BJ (cell line): ENCODE data around the gene SGCA. TPM values are rescaled to one million over a fixed set of nuclear protein-coding genes. Genes with fewer than 3 reads are reported as not detected.
A peak's percentile ranks its signal among the peaks of the same experiment; 100 is the strongest.

Experiments used
- CTCF ChIA-PET: fragments of 350-600 bp; formaldehyde crosslinking; extraction: SDS; loops from one replicate; lab custom pipeline; 2021; ENCODE audit warnings: antibody characterized with exemption, inconsistent platforms; lab: Yijun Ruan, JAX
- POLR2A ChIA-PET: fragments of 300-600 bp; sonication (Branson Sonifier 250); formaldehyde crosslinking; extraction: SDS; loops from one replicate; lab custom pipeline; 2021; ENCODE audit warnings: antibody characterized with exemption; lab: Charles Lee
- DNase-seq: peaks from one replicate; pipeline ENCODE4 v3.0.0-alpha.2; 2011; ENCODE audit warnings: low read depth
- H3K27me3 ChIP-seq: 2 replicates; pipeline ENCODE4 v1.6.0; 2011; ENCODE audit warnings: low read length; ENCODE audit not compliant: control insufficient read depth, insufficient read depth
- H3K36me3 ChIP-seq: 2 replicates; pipeline ENCODE4 v1.5.1; 2011; ENCODE audit warnings: low read length; ENCODE audit not compliant: control insufficient read depth, insufficient read depth
- H3K4me3 ChIP-seq: 2 replicates; pipeline ENCODE4 v1.5.1; 2011; ENCODE audit warnings: low read depth, mild to moderate bottlenecking, control low read depth, low read length
- polyA plus RNA-seq: library from polyadenylated mRNA; depleted of rRNA; stranded (reverse); fragments of >200 nt; gene quantifications from 2 replicates; pipeline ENCODE4 v1.2.3, GENCODE V29; 2011
- TF ChIP-seq, protein P1 (sequence below): IDR thresholded peaks from 2 replicates; pipeline ENCODE4 v1.5.1; 2011; ENCODE audit warnings: low read depth, mild to moderate bottlenecking, control low read depth, inconsistent platforms, low read length, moderate library complexity; ENCODE audit not compliant: insufficient read depth

The SGCA gene
- polyA plus RNA-seq, 1 experiment, result 0.40 TPM

DNA sequence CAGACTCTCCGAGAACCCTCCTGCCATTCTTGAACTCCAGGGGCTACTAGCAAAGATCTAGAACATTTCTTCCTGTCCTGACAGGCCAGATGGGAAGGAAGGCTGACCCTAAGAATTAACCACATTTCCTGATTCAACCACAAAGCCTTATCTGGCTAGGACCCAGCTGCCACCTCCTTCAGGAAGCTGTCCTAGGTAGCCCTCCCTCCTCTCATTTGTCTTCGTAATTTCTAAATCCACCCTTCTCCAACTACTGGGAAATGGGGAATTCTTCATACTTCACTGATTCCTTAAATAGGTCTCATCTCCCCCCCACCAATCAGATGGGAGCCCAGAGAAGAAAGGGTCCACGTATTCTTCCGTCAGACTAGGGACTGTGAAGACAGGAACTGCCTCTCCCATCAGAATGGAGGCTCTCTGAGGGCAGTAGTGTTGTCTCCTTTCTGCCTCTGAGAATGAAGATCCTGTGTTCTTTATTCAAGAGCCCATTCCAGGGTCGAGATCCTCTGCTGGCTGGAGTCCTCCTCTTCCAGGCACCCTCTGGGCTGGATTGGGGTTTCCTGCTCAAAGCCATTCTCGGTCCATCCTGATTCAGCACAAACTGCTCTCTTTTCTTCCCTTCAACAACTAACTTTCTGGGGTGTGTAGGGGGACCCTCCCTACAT lies 38.0 kb upstream of the SGCA start:
- TF ChIP-seq, protein P1, sequence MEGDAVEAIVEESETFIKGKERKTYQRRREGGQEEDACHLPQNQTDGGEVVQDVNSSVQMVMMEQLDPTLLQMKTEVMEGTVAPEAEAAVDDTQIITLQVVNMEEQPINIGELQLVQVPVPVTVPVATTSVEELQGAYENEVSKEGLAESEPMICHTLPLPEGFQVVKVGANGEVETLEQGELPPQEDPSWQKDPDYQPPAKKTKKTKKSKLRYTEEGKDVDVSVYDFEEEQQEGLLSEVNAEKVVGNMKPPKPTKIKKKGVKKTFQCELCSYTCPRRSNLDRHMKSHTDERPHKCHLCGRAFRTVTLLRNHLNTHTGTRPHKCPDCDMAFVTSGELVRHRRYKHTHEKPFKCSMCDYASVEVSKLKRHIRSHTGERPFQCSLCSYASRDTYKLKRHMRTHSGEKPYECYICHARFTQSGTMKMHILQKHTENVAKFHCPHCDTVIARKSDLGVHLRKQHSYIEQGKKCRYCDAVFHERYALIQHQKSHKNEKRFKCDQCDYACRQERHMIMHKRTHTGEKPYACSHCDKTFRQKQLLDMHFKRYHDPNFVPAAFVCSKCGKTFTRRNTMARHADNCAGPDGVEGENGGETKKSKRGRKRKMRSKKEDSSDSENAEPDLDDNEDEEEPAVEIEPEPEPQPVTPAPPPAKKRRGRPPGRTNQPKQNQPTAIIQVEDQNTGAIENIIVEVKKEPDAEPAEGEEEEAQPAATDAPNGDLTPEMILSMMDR, result no peak
- CTCF ChIA-PET, result interaction anchor here (1.0 to 2.0 kb wide), 3 partner anchors 11 to 34 kb away, joined by 4 to 5 read pairs (median 4); no protein-coding TSS in a partner anchor
- no peak for DNase-seq
- POLR2A ChIA-PET, result no interaction called here
- H3K4me3 ChIP-seq, result no peak overlapping the region
- H3K36me3 ChIP-seq, result no peaks in the 10 kb centered on the region
- no peaks in the 10 kb centered on the region for H3K27me3 ChIP-seq

DNA sequence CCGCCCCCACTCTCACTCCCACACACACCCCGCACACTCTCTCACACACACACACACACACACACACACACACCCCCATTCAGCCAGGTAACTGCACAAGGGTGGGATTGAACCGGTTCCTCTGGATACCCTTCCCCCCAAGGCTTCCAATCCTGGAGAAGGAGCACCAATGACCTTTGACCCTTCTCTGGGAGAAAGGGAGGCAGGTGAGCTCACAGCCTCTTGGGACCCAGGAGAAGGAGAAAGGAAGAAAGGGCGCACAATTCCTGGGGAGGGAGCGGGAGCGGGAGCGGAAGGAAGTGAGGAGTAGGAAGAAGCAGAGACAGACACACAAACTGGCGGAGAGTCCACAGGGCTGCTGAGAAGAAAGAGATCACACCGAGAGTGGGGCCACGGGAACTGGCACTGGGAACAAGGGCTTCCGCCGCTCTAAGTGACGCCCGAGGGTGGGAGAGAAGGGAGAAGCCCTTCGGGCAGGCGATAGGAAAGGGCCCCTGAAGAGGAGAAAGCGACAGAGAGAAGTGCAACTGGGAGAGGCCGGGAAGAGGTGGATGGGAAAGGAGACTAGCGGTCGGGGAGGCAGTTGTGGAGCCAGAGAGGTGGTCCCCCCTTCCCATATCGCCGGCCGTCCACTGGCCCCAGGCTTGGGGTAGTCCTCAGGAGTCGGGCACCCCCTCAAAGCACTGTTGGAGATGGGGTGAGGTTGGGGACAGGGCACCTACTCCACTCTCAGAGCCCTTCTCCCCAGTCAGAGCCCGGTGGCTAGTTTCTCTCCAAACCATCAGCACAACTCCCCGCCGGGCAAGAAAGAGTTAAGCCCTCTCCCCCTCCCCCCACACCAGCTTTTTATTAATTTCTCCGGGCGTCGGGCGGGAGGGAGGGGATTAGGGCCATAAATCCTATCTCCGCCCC lies 37.1 kb upstream of the SGCA start:
- H3K36me3 ChIP-seq, result no peaks in the 10 kb centered on the region
- CTCF ChIA-PET, result interaction anchor here (0.7 kb wide), 1 partner anchor 119 kb away, joined by 4 read pairs; no protein-coding TSS in a partner anchor
- no peaks in the 10 kb centered on the region for H3K27me3 ChIP-seq
- H3K4me3 ChIP-seq, result peak overlapping the region; percentile 54
- POLR2A ChIA-PET, result no interaction called here
- TF ChIP-seq, protein P1, result no peak
- DNase-seq, result no peak

DNA sequence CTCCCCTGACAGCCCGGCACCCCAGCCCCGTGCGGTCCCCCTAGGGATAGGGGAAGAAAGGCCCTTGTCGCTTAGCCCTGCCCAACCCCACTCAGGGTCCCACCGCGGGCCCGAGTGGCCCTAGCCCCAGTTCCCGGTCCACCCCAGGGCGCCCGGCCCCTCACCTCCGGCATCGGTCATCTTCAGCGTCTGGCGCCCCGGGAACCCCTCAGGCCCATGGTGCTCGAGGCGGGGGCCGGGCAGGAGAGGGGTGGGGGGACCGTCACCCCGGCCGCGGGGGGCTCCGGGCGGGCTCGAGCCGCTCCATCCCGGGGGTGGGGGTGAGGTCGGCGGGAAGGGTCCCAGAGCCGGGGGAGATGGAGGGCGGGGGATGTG lies 36.5 kb upstream of the SGCA start:
- POLR2A ChIA-PET, result interaction anchor here (0.6 to 0.7 kb wide), 2 partner anchors 12 to 22 kb away, joined by 4 to 14 read pairs; no protein-coding TSS in a partner anchor
- DNase-seq, result no peak
- Histone ChIP-seq H3K36me3 (no peaks in the 10 kb centered on the region), H3K4me3 (peak overlapping the region; percentile 54), H3K27me3 (no peaks in the 10 kb centered on the region)
- TF ChIP-seq, protein P1, result no peak
- CTCF ChIA-PET, result interaction anchor here (1.2 to 1.7 kb wide), 4 partner anchors 10 to 169 kb away, joined by 3 to 5 read pairs (median 4); no protein-coding TSS in a partner anchor

DNA sequence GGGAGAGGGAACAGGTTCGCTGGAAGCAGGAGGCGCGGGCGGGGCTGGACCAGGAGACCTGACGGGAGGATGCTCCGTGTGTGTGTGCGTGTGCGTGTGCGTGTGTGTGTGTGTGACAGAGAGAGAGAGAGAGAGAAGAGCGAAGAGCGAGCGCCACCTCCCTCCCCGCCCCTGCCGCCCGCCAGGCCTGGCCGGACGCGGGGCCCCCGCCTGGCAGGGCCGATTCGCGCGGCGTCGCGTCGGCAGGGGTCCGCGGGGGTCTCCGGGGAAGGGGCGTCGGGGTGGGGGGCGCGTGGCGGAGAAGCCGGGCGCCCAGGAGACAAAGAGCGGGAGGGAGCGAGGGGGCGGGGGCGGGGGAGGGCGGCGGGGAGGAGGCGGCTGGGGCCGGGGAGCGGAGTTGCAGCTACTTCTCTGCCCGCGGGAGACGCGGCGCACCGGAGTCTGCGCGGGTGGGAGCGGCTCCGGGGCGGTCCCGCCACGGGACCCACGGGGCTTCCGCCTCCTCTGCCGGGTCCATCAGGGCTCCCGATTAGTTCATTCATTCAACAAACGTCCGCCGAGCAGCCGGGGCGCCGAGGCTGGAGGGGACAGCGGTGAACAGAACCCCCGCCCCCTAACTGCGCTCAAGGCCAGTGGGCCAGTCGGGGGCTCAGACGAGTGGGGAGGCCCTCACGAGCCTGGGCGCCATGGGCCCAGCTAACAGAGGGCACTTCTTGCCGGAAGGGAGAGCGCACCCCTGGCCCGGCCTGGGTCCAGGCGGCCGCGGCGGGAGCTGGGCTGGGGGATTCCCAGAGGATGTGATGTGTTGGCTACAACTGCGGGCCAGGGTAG lies 35.9 kb upstream of the SGCA start, which contains the start of gene SAMD14:
TSS of gene SAMD14 (minus strand) at position 433 of the 831 bp plus-strand sequence. CDS start 5,201 bp downstream, outside the sequence.
- ChIA-PET CTCF (interaction anchor here (1.0 to 1.8 kb wide), 8 partner anchors 9 to 168 kb away, joined by 3 to 5 read pairs (median 4); no protein-coding TSS in a partner anchor), POLR2A (interaction anchor here (0.6 to 0.7 kb wide), 2 partner anchors 11 to 22 kb away, joined by 4 to 14 read pairs; no protein-coding TSS in a partner anchor)
- TF ChIP-seq, protein P1, result no peak
- H3K36me3 ChIP-seq, result peaks cover 5% of the 10 kb centered on the region
- peak within 1 kb of the TSS; percentile 54 for H3K4me3 ChIP-seq
- no peak for DNase-seq
- H3K27me3 ChIP-seq, result no peaks in the 10 kb centered on the region
